ENCODE results near the gene IL4R.

DNA sequence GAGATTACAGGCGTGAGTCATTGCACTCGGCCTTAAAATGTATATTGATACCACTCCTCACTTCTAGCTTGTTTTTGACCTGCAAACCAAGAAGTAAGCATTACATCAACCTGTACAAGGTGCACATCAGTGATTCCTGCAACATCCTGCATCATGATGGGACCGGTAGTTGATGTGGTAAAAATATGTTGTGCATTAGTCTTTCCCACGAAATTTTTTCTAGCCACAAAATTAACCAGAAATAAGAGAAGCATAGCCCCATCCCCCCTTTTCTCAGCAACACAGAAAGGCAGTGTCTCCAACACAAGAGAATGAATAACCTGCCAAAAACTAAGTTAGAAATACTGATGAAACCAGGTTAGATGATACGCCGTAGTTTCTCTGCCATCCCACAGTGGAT, 24.1 kb upstream of the IL4R start:
- TF ChIP-seq POLR2A (IDR thresholded peaks at IDR 0.05) (no peak), EP300 (IDR thresholded peaks at IDR 0.05) (no peak)
- TF ChIP-seq, protein P1, sequence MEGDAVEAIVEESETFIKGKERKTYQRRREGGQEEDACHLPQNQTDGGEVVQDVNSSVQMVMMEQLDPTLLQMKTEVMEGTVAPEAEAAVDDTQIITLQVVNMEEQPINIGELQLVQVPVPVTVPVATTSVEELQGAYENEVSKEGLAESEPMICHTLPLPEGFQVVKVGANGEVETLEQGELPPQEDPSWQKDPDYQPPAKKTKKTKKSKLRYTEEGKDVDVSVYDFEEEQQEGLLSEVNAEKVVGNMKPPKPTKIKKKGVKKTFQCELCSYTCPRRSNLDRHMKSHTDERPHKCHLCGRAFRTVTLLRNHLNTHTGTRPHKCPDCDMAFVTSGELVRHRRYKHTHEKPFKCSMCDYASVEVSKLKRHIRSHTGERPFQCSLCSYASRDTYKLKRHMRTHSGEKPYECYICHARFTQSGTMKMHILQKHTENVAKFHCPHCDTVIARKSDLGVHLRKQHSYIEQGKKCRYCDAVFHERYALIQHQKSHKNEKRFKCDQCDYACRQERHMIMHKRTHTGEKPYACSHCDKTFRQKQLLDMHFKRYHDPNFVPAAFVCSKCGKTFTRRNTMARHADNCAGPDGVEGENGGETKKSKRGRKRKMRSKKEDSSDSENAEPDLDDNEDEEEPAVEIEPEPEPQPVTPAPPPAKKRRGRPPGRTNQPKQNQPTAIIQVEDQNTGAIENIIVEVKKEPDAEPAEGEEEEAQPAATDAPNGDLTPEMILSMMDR (IDR thresholded peaks at IDR 0.05), result no peak
